Measurements from ENCODE around the gene SEC24B.
A peak's percentile ranks its signal among the peaks of the same experiment; 100 is the strongest.
"Not testable (repeated sequence)": the region's sequence is repeated elsewhere in the genome, so short reads cannot be mapped to it uniquely, and the experiment has no call there.

The SEC24B gene

GRCh38 chr4:109511414-109511813 is 77.8 kb downstream of the SEC24B start:
- DNase-seq: no peak

- not testable (repeated sequence) for DNase-seq
Measured at GRCh38 chr4:109513368-109513767, 79.8 kb downstream of the SEC24B start.

- DNase-seq: no peak
Measured at GRCh38 chr4:109532182-109532581, 98.6 kb downstream of the SEC24B start.

- DNase-seq: no peak
Measured at GRCh38 chr4:109545401-109545800, 111.8 kb downstream of the SEC24B start.

GRCh38 chr4:109547394-109547793 is 113.8 kb downstream of the SEC24B start:
- DNase-seq: no peak

GRCh38 chr4:109548655-109549054 is 115.0 kb downstream of the SEC24B start:
- DNase-seq: peak; percentile 27

- DNase-seq: no peak
Measured at GRCh38 chr4:109552237-109552636, 118.6 kb downstream of the SEC24B start.

- DNase-seq: no peak
Measured at GRCh38 chr4:109553130-109553529, 119.5 kb downstream of the SEC24B start.

- no peak for DNase-seq
Measured at GRCh38 chr4:109554971-109555370, 121.4 kb downstream of the SEC24B start.

- no peak for DNase-seq
Measured at GRCh38 chr4:109557433-109557832, 123.8 kb downstream of the SEC24B start.

- DNase-seq: peak; percentile 7
Measured at GRCh38 chr4:109558095-109558494, 124.5 kb downstream of the SEC24B start.

- no peak for DNase-seq
Measured at GRCh38 chr4:109559625-109559982, 126.0 kb downstream of the SEC24B start.

GRCh38 chr4:109559983-109560686 is 126.5 kb downstream of the SEC24B start, which contains the start of gene MCUB:
MCUB (plus strand) TSS chr4:109560246; CDS start chr4:109560338, 92 bp downstream.
- DNase-seq: peak; percentile 94

GRCh38 chr4:109560687-109561461 is 127.3 kb downstream of the SEC24B start:
- peak; percentile 72 for DNase-seq

- DNase-seq: peak; percentile 20
Measured at GRCh38 chr4:109562457-109563239, 129.0 kb downstream of the SEC24B start.

- no peak for DNase-seq
Measured at GRCh38 chr4:109571494-109571893, 137.9 kb downstream of the SEC24B start.

GRCh38 chr4:109572154-109572553 is 138.5 kb downstream of the SEC24B start:
- no peak for DNase-seq

GRCh38 chr4:109574443-109574850 is 140.8 kb downstream of the SEC24B start:
- no peak for DNase-seq

- peak; percentile 44 for DNase-seq
Measured at GRCh38 chr4:109574931-109575804, 141.6 kb downstream of the SEC24B start.

- no peak for DNase-seq
Measured at GRCh38 chr4:109576462-109576861, 142.8 kb downstream of the SEC24B start.

- DNase-seq: no peak
Measured at GRCh38 chr4:109578846-109579245, 145.2 kb downstream of the SEC24B start.

- DNase-seq: not testable (repeated sequence)
Measured at GRCh38 chr4:109579997-109580396, 146.4 kb downstream of the SEC24B start.
